HEK293 (cell line): Measurements from ENCODE around the gene COQ10A.

Experiments
- ATF2 ChIP-seq: fragments of 450-650 bp; formaldehyde crosslinking; IDR thresholded peaks from 2 replicates; pipeline ENCODE4 v1.5.1; 2016; ENCODE audit warnings: missing biosample characterization, missing genetic modification characterization, low read depth
- EGR2 ChIP-seq: fragments of 450-650 bp; formaldehyde crosslinking; IDR thresholded peaks from 2 replicates; pipeline ENCODE4 v1.5.1; 2016; ENCODE audit warnings: low read depth, missing biosample characterization, missing genetic modification characterization
- GLIS2 ChIP-seq: fragments of 450-650 bp; formaldehyde crosslinking; IDR thresholded peaks from 2 replicates; pipeline ENCODE4 v1.5.1; 2016; ENCODE audit warnings: missing biosample characterization, missing genetic modification characterization
- IKZF3 ChIP-seq: fragments of 450-650 bp; IDR thresholded peaks from 2 replicates; pipeline ENCODE4 v1.5.0; 2018; ENCODE audit warnings: missing biosample characterization, mild to moderate bottlenecking, missing genetic modification characterization, moderate library complexity
- INSM2 ChIP-seq: fragments of 450-650 bp; formaldehyde crosslinking; IDR thresholded peaks from 2 replicates; pipeline ENCODE4 v1.5.1; 2016; ENCODE audit warnings: missing biosample characterization, missing genetic modification characterization
- KLF10 ChIP-seq: fragments of 450-650 bp; IDR thresholded peaks from 2 replicates; pipeline ENCODE4 v1.5.1; 2018; ENCODE audit warnings: missing biosample characterization, mild to moderate bottlenecking, missing genetic modification characterization
- KLF8 ChIP-seq: fragments of 450-650 bp; formaldehyde crosslinking; IDR thresholded peaks from 2 replicates; pipeline ENCODE4 v1.5.1; 2016; ENCODE audit warnings: missing biosample characterization, missing genetic modification characterization
- PRDM4 ChIP-seq: fragments of 450-650 bp; formaldehyde crosslinking; IDR thresholded peaks from 2 replicates; pipeline ENCODE4 v1.5.1; 2017; ENCODE audit warnings: missing biosample characterization, missing genetic modification characterization
- SP7 ChIP-seq: fragments of 450-650 bp; formaldehyde crosslinking; IDR thresholded peaks from 2 replicates; pipeline ENCODE4 v1.5.1; 2016; ENCODE audit warnings: missing biosample characterization, missing genetic modification characterization
- TSHZ1 ChIP-seq: fragments of 450-650 bp; formaldehyde crosslinking; IDR thresholded peaks from 2 replicates; pipeline ENCODE4 v1.5.1; 2016; ENCODE audit warnings: missing biosample characterization, missing genetic modification characterization, borderline replicate concordance
- YY2 ChIP-seq: fragments of 450-650 bp; formaldehyde crosslinking; IDR thresholded peaks from 2 replicates; pipeline ENCODE4 v1.5.1; 2016; ENCODE audit warnings: missing biosample characterization, missing genetic modification characterization
- ZBTB10 ChIP-seq: fragments of 450-650 bp; formaldehyde crosslinking; IDR thresholded peaks from 2 replicates; pipeline ENCODE4 v1.5.1; 2016; ENCODE audit warnings: missing biosample characterization, missing genetic modification characterization
- ZBTB21 ChIP-seq: fragments of 450-650 bp; formaldehyde crosslinking; IDR thresholded peaks from 2 replicates; pipeline ENCODE4 v1.5.1; 2017; ENCODE audit warnings: missing biosample characterization, missing genetic modification characterization
- ZBTB26 ChIP-seq: fragments of 450-650 bp; formaldehyde crosslinking; optimal IDR thresholded peaks from 2 replicates; pipeline ENCODE3; 2016; ENCODE audit warnings: missing biosample characterization, mild to moderate bottlenecking, missing genetic modification characterization
- ZFP69B ChIP-seq: fragments of 450-650 bp; formaldehyde crosslinking; IDR thresholded peaks from 2 replicates; pipeline ENCODE4 v1.5.1; 2016; ENCODE audit warnings: missing biosample characterization, missing genetic modification characterization
- ZNF266 ChIP-seq: fragments of 450-650 bp; formaldehyde crosslinking; IDR thresholded peaks from 2 replicates; pipeline ENCODE4 v1.5.1; 2016; ENCODE audit warnings: missing biosample characterization, missing genetic modification characterization, low read depth
- ZNF280C ChIP-seq: fragments of 450-650 bp; formaldehyde crosslinking; IDR thresholded peaks from 2 replicates; pipeline ENCODE4 v1.5.1; 2016; ENCODE audit warnings: missing biosample characterization, missing genetic modification characterization
- ZNF629 ChIP-seq: fragments of 450-650 bp; formaldehyde crosslinking; IDR thresholded peaks from 2 replicates; pipeline ENCODE4 v1.5.1; 2017; ENCODE audit warnings: missing biosample characterization, missing genetic modification characterization
- ZNF654 ChIP-seq: fragments of 450-650 bp; formaldehyde crosslinking; IDR thresholded peaks from 2 replicates; pipeline ENCODE4 v1.5.1; 2016; ENCODE audit warnings: low read depth, missing biosample characterization, missing genetic modification characterization
- ZNF777 ChIP-seq: fragments of 450-650 bp; formaldehyde crosslinking; IDR thresholded peaks from 2 replicates; pipeline ENCODE4 v1.5.1; 2017; ENCODE audit warnings: missing biosample characterization, missing genetic modification characterization, borderline replicate concordance
- ZNF830 ChIP-seq: fragments of 450-650 bp; IDR thresholded peaks from 2 replicates; pipeline ENCODE4 v1.5.0; 2018; ENCODE audit warnings: missing biosample characterization, missing genetic modification characterization, low read depth, mild to moderate bottlenecking, moderate library complexity
- ZXDB ChIP-seq: fragments of 450-650 bp; formaldehyde crosslinking; IDR thresholded peaks from 2 replicates; pipeline ENCODE4 v1.5.1; 2016; ENCODE audit warnings: missing biosample characterization, missing genetic modification characterization

The COQ10A gene

GRCh38 chr12:56300644-56301464, 34.1 kb downstream of the COQ10A start (continued):
- TF ChIP-seq PRDM4 (tag by site-specific recombination) (no peak), YY2 (tag by site-specific recombination) (peak; percentile 67; the same call in 1 of the 2 replicates), SP7 (tag by site-specific recombination) (peak; percentile 41; the same call in 1 of the 2 replicates), INSM2 (tag by site-specific recombination) (peak; percentile 70), EGR2 (tag by site-specific recombination) (no peak), ZBTB26 (tag by site-specific recombination) (no peak), ZNF280C (no peak), IKZF3 (tag by site-specific recombination) (no peak), ATF2 (tag by site-specific recombination) (peak; percentile 84), ZXDB (no peak), ZNF830 (tag by site-specific recombination) (no peak), ZNF777 (tag by site-specific recombination) (no peak), ZBTB10 (tag by site-specific recombination) (peak; percentile 18; the same call in 1 of the 2 replicates), ZNF266 (no peak), TSHZ1 (tag by site-specific recombination) (peak; percentile 23; the same call in 1 of the 2 replicates), ZNF629 (tag by site-specific recombination) (0 out of 2 replicates have a peak, but pooled peaks have one; percentile 32), ZNF654 (tag by site-specific recombination) (0 out of 2 replicates have a peak, but pooled peaks have one; percentile 8), ZFP69B (tag by site-specific recombination) (no peak), ZBTB21 (peak; percentile 48; the same call in 1 of the 2 replicates), GLIS2 (tag by site-specific recombination) (no peak), KLF10 (tag by site-specific recombination) (no peak), KLF8 (tag by site-specific recombination) (no peak; the same call in 1 of the 2 replicates)
